ENCODE data around the gene MED13L. TPM values are rescaled to one million over a fixed set of nuclear protein-coding genes. Genes with fewer than 3 reads are reported as not detected.
A peak's percentile ranks its signal among the peaks of the same experiment; 100 is the strongest.

Gene MED13L
- total RNA-seq, 6 experiments from 2014 or later = 29.0 to 52.0 (median 38.1) TPM

DNA sequence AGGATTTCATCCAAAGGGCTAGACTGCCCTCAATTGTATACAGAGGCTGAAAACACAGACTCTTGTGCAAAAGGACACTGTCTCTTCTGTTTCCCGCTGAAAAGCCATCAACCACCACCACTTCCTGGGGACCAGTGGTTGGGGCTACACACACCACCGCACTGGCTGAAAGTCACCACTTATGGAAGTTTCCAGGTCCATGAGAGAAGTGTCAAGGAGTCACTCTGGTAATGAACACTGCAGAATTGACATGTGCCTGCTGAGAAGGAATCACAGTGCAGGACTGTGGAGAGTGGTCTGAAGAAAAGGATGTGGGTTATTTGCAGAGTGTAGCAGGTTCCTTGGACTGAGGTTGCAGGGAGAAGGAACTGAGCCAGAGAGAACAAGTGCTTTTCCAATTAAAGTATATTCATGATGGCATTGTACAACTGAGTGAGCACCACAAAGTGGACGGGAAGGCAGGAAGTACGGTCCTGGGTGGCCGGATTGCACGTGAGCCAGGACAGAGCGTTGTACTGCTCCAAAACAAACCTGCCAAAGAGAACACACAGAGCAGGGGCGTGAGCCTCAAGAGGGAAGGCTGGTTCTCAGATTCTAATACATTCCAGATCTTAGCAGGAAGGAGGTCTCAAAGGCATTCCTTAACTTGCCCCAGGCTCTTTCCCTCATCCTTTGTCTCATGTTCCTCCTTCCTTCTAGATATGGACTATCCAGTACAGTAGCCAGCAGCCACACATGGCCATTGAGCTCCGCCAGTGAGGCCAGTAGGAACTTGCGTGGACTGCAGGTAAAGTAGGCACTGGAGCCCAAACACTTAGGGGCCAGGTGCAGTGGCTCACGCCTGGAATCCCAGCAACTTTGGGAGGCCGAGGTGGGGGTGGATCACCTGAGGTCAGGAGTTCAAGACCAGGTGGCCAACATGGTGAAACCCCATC lies 316.4 kb downstream of the MED13L start:
- no peak for TF ChIP-seq POLR2A (IDR thresholded peaks at IDR 0.05)
- TF ChIP-seq, protein P1, sequence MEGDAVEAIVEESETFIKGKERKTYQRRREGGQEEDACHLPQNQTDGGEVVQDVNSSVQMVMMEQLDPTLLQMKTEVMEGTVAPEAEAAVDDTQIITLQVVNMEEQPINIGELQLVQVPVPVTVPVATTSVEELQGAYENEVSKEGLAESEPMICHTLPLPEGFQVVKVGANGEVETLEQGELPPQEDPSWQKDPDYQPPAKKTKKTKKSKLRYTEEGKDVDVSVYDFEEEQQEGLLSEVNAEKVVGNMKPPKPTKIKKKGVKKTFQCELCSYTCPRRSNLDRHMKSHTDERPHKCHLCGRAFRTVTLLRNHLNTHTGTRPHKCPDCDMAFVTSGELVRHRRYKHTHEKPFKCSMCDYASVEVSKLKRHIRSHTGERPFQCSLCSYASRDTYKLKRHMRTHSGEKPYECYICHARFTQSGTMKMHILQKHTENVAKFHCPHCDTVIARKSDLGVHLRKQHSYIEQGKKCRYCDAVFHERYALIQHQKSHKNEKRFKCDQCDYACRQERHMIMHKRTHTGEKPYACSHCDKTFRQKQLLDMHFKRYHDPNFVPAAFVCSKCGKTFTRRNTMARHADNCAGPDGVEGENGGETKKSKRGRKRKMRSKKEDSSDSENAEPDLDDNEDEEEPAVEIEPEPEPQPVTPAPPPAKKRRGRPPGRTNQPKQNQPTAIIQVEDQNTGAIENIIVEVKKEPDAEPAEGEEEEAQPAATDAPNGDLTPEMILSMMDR (IDR thresholded peaks at IDR 0.05) = no peak
- DNase-seq (no peak), ATAC-seq (peak in 1 of 4 donors; percentile 18)
- intact Hi-C loops (cut with DNase I) = no loop called here
- H3K36me3 ChIP-seq = peaks cover 0 to 63% (median 26%) of the 10 kb centered on the region in 4 donors
- no peak overlapping the region for H3K27ac ChIP-seq
- 92% methylated on average over 6 of the region's 12 CpGs for WGBS (ENCODE audit: insufficient coverage, low coverage, low lambda C conversion rate, missing lambda C conversion rate)
- no peaks in the 10 kb centered on the region for H3K27me3 ChIP-seq
- H3K4me3 ChIP-seq = no peak overlapping the region
- no peaks in the 10 kb centered on the region for H3K4me1 ChIP-seq
- H3K9me3 ChIP-seq = no peaks in the 10 kb centered on the region

DNA sequence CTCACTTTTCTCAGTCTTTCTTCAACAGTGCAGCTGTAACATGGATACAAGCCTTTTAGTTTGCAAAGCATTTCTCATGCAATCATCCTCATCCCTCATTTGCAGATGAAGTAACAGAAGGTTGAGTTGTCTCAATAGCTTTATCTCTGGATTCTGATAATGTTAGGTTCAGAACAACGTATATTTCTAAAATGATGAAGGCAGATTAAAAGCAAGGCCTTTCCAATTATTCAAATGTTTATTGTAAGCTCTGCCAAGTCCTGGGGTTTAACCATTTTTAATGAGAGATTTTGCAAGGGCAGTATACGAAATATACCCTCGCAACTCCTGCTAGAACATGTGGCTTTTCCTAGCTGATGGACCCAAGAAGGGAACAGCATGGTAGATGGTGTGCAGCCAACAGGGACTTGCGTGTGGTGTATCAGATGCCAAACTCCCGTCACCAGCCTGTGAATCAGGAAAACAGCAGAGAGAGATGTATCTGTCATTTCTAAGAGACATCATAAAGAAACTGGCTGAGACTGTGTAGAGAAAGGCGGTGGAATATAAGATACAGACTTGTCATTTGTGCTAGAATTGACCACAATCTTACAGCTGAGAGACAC lies 319.7 kb downstream of the MED13L start:
- intact Hi-C loops (cut with DNase I) = no loop called here
- DNase-seq = no peak
- no peak overlapping the region for H3K4me3 ChIP-seq
- no peaks in the 10 kb centered on the region for H3K27me3 ChIP-seq
- H3K27ac ChIP-seq = no peak overlapping the region
- H3K9me3 ChIP-seq = no peaks in the 10 kb centered on the region
- no peaks in the 10 kb centered on the region for H3K4me1 ChIP-seq
- WGBS (ENCODE audit: insufficient coverage, low coverage, low lambda C conversion rate, missing lambda C conversion rate) = 87% methylated on average over 5 of the region's 6 CpGs
- no peak for ATAC-seq
- peaks cover 0 to 29% (median 14%) of the 10 kb centered on the region in 4 donors for H3K36me3 ChIP-seq
- no peak for TF ChIP-seq POLR2A (IDR thresholded peaks at IDR 0.05)
- TF ChIP-seq, protein P1 (IDR thresholded peaks at IDR 0.05) = no peak

DNA sequence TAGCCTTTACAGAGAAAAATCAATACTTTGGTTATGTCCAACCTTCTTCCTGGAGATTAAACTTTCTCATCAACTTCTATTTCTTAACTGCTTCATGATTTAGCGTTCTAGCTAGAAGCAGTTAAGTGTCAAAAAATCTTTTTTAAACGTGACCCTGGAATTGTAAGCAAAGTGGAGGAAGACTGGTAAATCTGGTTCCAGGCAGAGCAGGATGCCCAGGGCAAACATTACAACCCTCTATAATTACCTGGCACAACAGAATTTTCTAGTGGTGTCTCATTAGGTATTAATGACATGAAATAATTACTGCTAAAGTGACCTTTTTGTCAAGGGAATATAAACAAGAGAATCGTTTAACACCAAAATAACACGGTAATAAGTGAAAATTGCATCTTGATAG lies 320.8 kb downstream of the MED13L start:
- no peak overlapping the region for H3K27ac ChIP-seq
- ATAC-seq (no peak), DNase-seq (no peak)
- no peak overlapping the region for H3K4me3 ChIP-seq
- H3K9me3 ChIP-seq = no peaks in the 10 kb centered on the region
- no peaks in the 10 kb centered on the region for H3K27me3 ChIP-seq
- H3K4me1 ChIP-seq = no peaks in the 10 kb centered on the region
- H3K36me3 ChIP-seq = peaks cover 0 to 19% (median 9%) of the 10 kb centered on the region in 4 donors
- intact Hi-C loops (cut with DNase I) = no loop called here
- TF ChIP-seq POLR2A (IDR thresholded peaks at IDR 0.05) = no peak
- TF ChIP-seq, protein P1 (IDR thresholded peaks at IDR 0.05) = no peak
- 95% methylated on average over 4 of the region's 4 CpGs for WGBS (ENCODE audit: insufficient coverage, low coverage, low lambda C conversion rate, missing lambda C conversion rate)

DNA sequence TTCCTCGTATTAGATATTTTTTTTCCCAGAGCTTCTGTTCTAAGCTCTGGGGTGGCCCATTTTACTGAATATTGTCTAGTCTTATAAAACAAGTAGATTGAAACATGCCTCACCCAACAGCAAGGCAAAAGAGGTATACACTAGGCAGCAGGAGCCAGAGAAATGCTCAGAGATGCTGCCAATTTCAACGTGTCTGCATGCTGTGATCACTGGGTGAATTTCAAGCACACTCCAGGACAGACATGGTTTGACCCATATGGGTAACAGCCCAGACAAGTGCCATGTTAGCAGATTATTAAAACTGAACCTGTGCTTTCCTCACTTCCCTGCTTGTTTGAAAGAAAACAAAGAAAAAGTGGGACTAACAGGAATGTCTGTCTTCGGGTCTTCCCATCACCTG lies 321.3 kb downstream of the MED13L start:
- WGBS (ENCODE audit: insufficient coverage, low coverage, low lambda C conversion rate, missing lambda C conversion rate) = 46% methylated on average over 3 of the region's 3 CpGs
- TF ChIP-seq, protein P1 (IDR thresholded peaks at IDR 0.05) = no peak
- TF ChIP-seq POLR2A (IDR thresholded peaks at IDR 0.05) = no peak
- Histone ChIP-seq H3K4me1 (no peaks in the 10 kb centered on the region), H3K36me3 (peaks cover 0 to 15% (median 7%) of the 10 kb centered on the region in 4 donors), H3K27ac (no peak overlapping the region), H3K4me3 (no peak overlapping the region), H3K27me3 (no peaks in the 10 kb centered on the region), H3K9me3 (no peaks in the 10 kb centered on the region)
- intact Hi-C loops (cut with DNase I) = no loop called here
- DNase-seq = no peak
- no peak for ATAC-seq
